ENCODE data around the gene ZFAND5.

The ZFAND5 gene

DNA sequence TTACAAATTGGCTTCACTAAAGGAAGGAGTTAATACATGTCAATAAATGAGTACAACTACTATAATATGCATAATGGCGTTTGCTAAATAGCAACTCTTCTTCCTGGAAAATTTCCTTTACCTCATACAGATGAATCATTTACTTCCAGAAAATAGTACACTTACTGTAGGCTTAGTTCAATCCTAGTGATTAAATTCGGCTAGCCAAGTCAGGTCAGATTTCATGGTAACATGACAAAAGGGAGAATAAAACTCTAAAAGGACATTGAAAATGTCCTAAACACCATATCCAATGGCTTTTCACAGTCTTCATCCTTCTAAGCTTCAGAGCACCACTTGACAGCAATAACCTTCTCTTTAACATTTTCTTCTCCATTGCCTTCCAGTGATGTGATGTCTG lies 42.1 kb upstream of the ZFAND5 start:
- Histone ChIP-seq H3K4me2 (ENCODE audit: low read length) (no peak overlapping the region), H3K9me2 (replicated peaks; ENCODE audit: control insufficient read depth, low read length) (no peaks in the 10 kb centered on the region), H3F3A (ENCODE audit: control insufficient read depth, insufficient read depth) (no peaks in the 10 kb centered on the region), H3K79me2 (ENCODE audit: control insufficient read depth, low read length) (no peaks in the 10 kb centered on the region), H3K9me3 (ENCODE audit: control insufficient read depth, insufficient read depth, low read length) (no peaks in the 10 kb centered on the region), H3K27ac (ENCODE audit: low read depth, low read length) (no peak overlapping the region), H3K4me3 (ENCODE audit: low read length) (no peak overlapping the region), H3K27me3 (ENCODE audit: control insufficient read depth, low read length) (no peaks in the 10 kb centered on the region), H3K4me1 (ENCODE audit: control insufficient read depth, low read length) (no peaks in the 10 kb centered on the region), H3K36me3 (ENCODE audit: control insufficient read depth, low read length) (no peaks in the 10 kb centered on the region), H4K20me1 (ENCODE audit: control insufficient read depth, insufficient read depth, low read depth, low read length) (no peaks in the 10 kb centered on the region)
- no peak for TF ChIP-seq EZH2phosphoT487 (IDR thresholded peaks at IDR 0.05; ENCODE audit: borderline replicate concordance, low read length)
- TF ChIP-seq, protein P1, sequence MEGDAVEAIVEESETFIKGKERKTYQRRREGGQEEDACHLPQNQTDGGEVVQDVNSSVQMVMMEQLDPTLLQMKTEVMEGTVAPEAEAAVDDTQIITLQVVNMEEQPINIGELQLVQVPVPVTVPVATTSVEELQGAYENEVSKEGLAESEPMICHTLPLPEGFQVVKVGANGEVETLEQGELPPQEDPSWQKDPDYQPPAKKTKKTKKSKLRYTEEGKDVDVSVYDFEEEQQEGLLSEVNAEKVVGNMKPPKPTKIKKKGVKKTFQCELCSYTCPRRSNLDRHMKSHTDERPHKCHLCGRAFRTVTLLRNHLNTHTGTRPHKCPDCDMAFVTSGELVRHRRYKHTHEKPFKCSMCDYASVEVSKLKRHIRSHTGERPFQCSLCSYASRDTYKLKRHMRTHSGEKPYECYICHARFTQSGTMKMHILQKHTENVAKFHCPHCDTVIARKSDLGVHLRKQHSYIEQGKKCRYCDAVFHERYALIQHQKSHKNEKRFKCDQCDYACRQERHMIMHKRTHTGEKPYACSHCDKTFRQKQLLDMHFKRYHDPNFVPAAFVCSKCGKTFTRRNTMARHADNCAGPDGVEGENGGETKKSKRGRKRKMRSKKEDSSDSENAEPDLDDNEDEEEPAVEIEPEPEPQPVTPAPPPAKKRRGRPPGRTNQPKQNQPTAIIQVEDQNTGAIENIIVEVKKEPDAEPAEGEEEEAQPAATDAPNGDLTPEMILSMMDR (IDR thresholded peaks at IDR 0.05; ENCODE audit: low read depth, low read length, poor library complexity, severe bottlenecking) = no peak

DNA sequence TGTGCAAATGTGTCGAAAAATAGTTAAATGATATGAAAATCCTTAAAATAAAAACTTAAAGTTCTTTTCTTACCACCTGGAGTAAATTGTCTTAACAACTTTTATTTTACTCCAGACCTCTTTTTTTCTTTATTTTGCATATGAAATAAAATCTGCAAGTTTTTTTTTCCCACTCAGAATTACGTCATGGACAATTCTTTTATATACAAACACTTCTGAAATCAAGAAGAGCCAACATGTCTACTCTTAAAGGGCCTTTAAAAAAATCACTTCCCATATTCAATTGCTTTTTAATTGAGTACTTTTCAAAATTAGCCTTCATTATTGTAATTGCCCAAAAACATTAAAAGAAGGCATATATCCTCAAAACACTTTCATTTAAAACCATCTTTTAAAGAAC lies 37.7 kb upstream of the ZFAND5 start:
- Histone ChIP-seq H3K4me2 (ENCODE audit: low read length) (no peak overlapping the region), H3K4me3 (ENCODE audit: low read length) (no peak overlapping the region), H3K36me3 (ENCODE audit: control insufficient read depth, low read length) (no peaks in the 10 kb centered on the region), H4K20me1 (ENCODE audit: control insufficient read depth, insufficient read depth, low read depth, low read length) (no peaks in the 10 kb centered on the region), H3K9me3 (ENCODE audit: control insufficient read depth, insufficient read depth, low read length) (no peaks in the 10 kb centered on the region), H3K4me1 (ENCODE audit: control insufficient read depth, low read length) (no peaks in the 10 kb centered on the region), H3K79me2 (ENCODE audit: control insufficient read depth, low read length) (no peaks in the 10 kb centered on the region), H3K9me2 (replicated peaks; ENCODE audit: control insufficient read depth, low read length) (no peaks in the 10 kb centered on the region), H3F3A (ENCODE audit: control insufficient read depth, insufficient read depth) (no peaks in the 10 kb centered on the region), H3K27me3 (ENCODE audit: control insufficient read depth, low read length) (no peaks in the 10 kb centered on the region), H3K27ac (ENCODE audit: low read depth, low read length) (no peak overlapping the region)
- TF ChIP-seq, protein P1 (IDR thresholded peaks at IDR 0.05; ENCODE audit: low read depth, low read length, poor library complexity, severe bottlenecking) = no peak
- no peak for TF ChIP-seq EZH2phosphoT487 (IDR thresholded peaks at IDR 0.05; ENCODE audit: borderline replicate concordance, low read length)

DNA sequence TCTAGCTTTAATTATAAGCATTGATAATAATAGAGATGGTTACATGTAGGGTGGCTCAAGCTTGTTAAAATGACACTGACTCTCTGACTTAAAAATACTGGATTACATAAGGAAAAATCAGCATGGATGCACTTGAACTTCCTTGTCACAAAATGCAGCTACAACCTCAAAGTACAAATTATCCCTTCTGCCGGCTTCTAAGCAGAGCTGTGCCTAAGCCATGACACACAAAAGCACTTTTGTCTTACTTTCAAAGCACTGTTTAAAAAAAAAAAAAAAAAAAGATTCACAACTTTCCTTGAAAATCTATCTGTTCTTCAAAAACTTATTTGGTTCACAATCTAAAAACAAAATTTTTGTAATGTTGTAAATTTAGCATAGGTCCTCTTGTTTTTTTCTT lies 36.4 kb upstream of the ZFAND5 start:
- TF ChIP-seq EZH2phosphoT487 (IDR thresholded peaks at IDR 0.05; ENCODE audit: borderline replicate concordance, low read length) = no peak
- TF ChIP-seq, protein P1 (IDR thresholded peaks at IDR 0.05; ENCODE audit: low read depth, low read length, poor library complexity, severe bottlenecking) = no peak
- H3K4me3 ChIP-seq (ENCODE audit: low read length) = no peak overlapping the region
- H3K9me2 ChIP-seq (replicated peaks; ENCODE audit: control insufficient read depth, low read length) = no peaks in the 10 kb centered on the region
- H3K36me3 ChIP-seq (ENCODE audit: control insufficient read depth, low read length) = no peaks in the 10 kb centered on the region
- H3K9me3 ChIP-seq (ENCODE audit: control insufficient read depth, insufficient read depth, low read length) = no peaks in the 10 kb centered on the region
- H3K27ac ChIP-seq (ENCODE audit: low read depth, low read length) = no peak overlapping the region
- H3K27me3 ChIP-seq (ENCODE audit: control insufficient read depth, low read length) = no peaks in the 10 kb centered on the region
- no peaks in the 10 kb centered on the region for H4K20me1 ChIP-seq (ENCODE audit: control insufficient read depth, insufficient read depth, low read depth, low read length)
- no peaks in the 10 kb centered on the region for H3F3A ChIP-seq (ENCODE audit: control insufficient read depth, insufficient read depth)
- H3K4me1 ChIP-seq (ENCODE audit: control insufficient read depth, low read length) = no peaks in the 10 kb centered on the region
- no peaks in the 10 kb centered on the region for H3K79me2 ChIP-seq (ENCODE audit: control insufficient read depth, low read length)
- no peak overlapping the region for H3K4me2 ChIP-seq (ENCODE audit: low read length)

DNA sequence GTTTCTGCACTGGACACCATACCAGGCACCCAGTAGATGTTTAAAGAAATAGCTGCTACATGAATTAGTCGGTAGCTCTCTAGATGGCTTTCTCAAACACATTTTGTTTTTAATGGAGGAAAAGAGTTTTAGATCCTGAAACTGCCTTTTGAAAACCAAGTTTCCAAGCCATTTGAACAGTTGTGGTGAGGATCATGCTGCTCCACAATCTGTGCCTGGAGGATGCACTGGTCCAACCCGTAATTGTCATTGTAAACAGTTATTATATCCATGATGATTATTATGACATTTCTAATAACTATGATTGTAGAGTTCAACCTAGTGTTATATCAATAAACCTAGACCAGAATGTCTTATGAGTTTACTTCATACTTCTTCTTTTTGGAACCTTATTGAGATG lies 35.9 kb upstream of the ZFAND5 start:
- Histone ChIP-seq H3K4me1 (ENCODE audit: control insufficient read depth, low read length) (no peaks in the 10 kb centered on the region), H3K4me2 (ENCODE audit: low read length) (no peak overlapping the region), H3K27me3 (ENCODE audit: control insufficient read depth, low read length) (no peaks in the 10 kb centered on the region), H3K27ac (ENCODE audit: low read depth, low read length) (no peak overlapping the region), H3K9me2 (replicated peaks; ENCODE audit: control insufficient read depth, low read length) (no peaks in the 10 kb centered on the region), H3K4me3 (ENCODE audit: low read length) (no peak overlapping the region), H3F3A (ENCODE audit: control insufficient read depth, insufficient read depth) (no peaks in the 10 kb centered on the region), H4K20me1 (ENCODE audit: control insufficient read depth, insufficient read depth, low read depth, low read length) (no peaks in the 10 kb centered on the region), H3K36me3 (ENCODE audit: control insufficient read depth, low read length) (no peaks in the 10 kb centered on the region), H3K79me2 (ENCODE audit: control insufficient read depth, low read length) (no peaks in the 10 kb centered on the region), H3K9me3 (ENCODE audit: control insufficient read depth, insufficient read depth, low read length) (no peaks in the 10 kb centered on the region)
- no peak for TF ChIP-seq EZH2phosphoT487 (IDR thresholded peaks at IDR 0.05; ENCODE audit: borderline replicate concordance, low read length)
- TF ChIP-seq, protein P1 (IDR thresholded peaks at IDR 0.05; ENCODE audit: low read depth, low read length, poor library complexity, severe bottlenecking) = no peak
